PC-9 (cell line): ENCODE data around the gene FAM149A. TPM values are rescaled to one million over a fixed set of nuclear protein-coding genes. Genes with fewer than 3 reads are reported as not detected.

Source experiments
- BruUV-seq: library from RNA; stranded (reverse); fragments of 400-500 nt; replicated peaks from 2 replicates; lab custom pipeline; 2021; lab: Mats Ljungman, UMichigan
- CTCF ChIA-PET: fragments of 300-600 bp; sonication (Branson Sonifier 250); formaldehyde crosslinking; loops from one replicate; lab custom pipeline; 2022; ENCODE audit warnings: antibody characterized with exemption; lab: Charles Lee
- POLR2A ChIA-PET: fragments of 300-600 bp; sonication (Branson Sonifier 250); formaldehyde crosslinking; loops from one replicate; lab custom pipeline; 2022; ENCODE audit warnings: antibody characterized with exemption; ENCODE audit not compliant: unreplicated experiment; lab: Charles Lee
- DNase-seq, 2 experiments: peaks; one replicate each; pipeline versions ENCODE4 v3.0.0 to v3.0.0-alpha.2; 2015 to 2022; ENCODE audit warnings: mixed read lengths in 1 of 2
- H2AFZ ChIP-seq: fragments of 200-600 bp; sonication (generic); 2 replicates; pipeline ENCODE4 v1.8.1; 2017; ENCODE audit warnings: antibody characterized with exemption
- H3F3A ChIP-seq: fragments of 200-600 bp; sonication (generic); 2 replicates; pipeline ENCODE4 v1.8.1; 2017; ENCODE audit warnings: antibody characterized with exemption, mild to moderate bottlenecking, low read depth; ENCODE audit not compliant: insufficient read depth
- H3K27ac ChIP-seq: fragments of 200-600 bp; sonication (generic); 2 replicates; pipeline ENCODE4 v1.6.1; 2016; ENCODE audit warnings: mixed run types
- H3K27me3 ChIP-seq: fragments of 200-600 bp; sonication (generic); 2 replicates; pipeline ENCODE4 v1.6.1; 2016; ENCODE audit warnings: low read depth, mixed run types; ENCODE audit not compliant: insufficient read depth
- H3K36me3 ChIP-seq: fragments of 200-600 bp; sonication (generic); 2 replicates; pipeline ENCODE4 v1.6.1; 2016; ENCODE audit warnings: low read depth, mixed run types
- H3K4me1 ChIP-seq: fragments of 200-600 bp; sonication (generic); replicated peaks from 2 replicates; pipeline ENCODE4 v1.6.1; 2016; ENCODE audit warnings: mixed run types; ENCODE audit not compliant: insufficient read depth
- H3K4me2 ChIP-seq: fragments of 200-600 bp; sonication (generic); 2 replicates; pipeline ENCODE4 v1.6.1; 2017; ENCODE audit warnings: mixed run types
- H3K4me3 ChIP-seq: fragments of 200-600 bp; sonication (generic); 2 replicates; pipeline ENCODE4 v1.6.1; 2016; ENCODE audit warnings: mixed run types
- H3K79me2 ChIP-seq: fragments of 200-600 bp; sonication (generic); 2 replicates; pipeline ENCODE4 v1.6.1; 2017; ENCODE audit warnings: low read depth, mixed run types
- H3K9me2 ChIP-seq: fragments of 200-600 bp; sonication (generic); 2 replicates; pipeline ENCODE4 v1.8.1; 2017; ENCODE audit warnings: mild to moderate bottlenecking; ENCODE audit not compliant: insufficient read depth
- H3K9me3 ChIP-seq: fragments of 200-600 bp; sonication (generic); 2 replicates; pipeline ENCODE4 v1.8.1; 2016; ENCODE audit warnings: low read depth; ENCODE audit not compliant: insufficient read depth
- H4K20me1 ChIP-seq: fragments of 200-600 bp; sonication (generic); 2 replicates; pipeline ENCODE4 v1.8.1; 2017; ENCODE audit not compliant: insufficient read depth
- EZH2 ChIP-seq: fragments of 200-600 bp; sonication (generic); IDR thresholded peaks from 2 replicates; pipeline ENCODE4 v1.8.0; 2017; ENCODE audit warnings: antibody characterized with exemption, low read depth
- intact Hi-C: fragments of 100-400 bp; cut with micrococcal nuclease; formaldehyde crosslinking; loops from one replicate; pipeline ENCODE4 v1.10.0; 2022; ENCODE audit not compliant: unreplicated experiment
- total RNA-seq: library from RNA; stranded (reverse); gene quantifications from 2 replicates; pipeline ENCODE4 v1.2.3, GENCODE V29; 2021
- TF ChIP-seq, protein P1 (sequence below): fragments of 200-600 bp; sonication (generic); conservative IDR thresholded peaks from 2 replicates; pipeline ENCODE4 v1.6.1; 2017; ENCODE audit warnings: mixed run types, antibody characterized with exemption, mild to moderate bottlenecking, moderate library complexity

FAM149A gene
- total RNA-seq, 1 experiment from 2014 or later, result 0.26 TPM

DNA sequence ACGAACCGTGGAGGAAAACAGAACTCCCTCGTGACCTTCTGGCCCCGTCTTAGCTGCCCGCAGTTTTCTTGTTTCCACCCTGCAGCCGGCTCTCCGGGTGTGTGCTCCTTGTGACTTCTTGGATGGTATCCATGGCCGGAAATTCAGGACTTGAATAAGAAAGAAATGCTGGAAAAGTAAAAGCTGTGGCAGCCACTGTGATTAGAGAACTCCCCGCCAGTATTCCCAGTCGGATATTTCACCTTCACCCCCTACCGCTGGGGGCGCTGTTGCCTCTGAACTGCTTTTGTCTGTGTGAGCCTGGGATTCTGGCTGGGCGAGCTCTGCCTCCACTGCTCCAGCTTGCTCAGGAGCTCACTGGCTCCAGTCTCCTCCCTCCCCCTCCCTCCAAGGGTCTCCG lies 45.4 kb downstream of the FAM149A start:
- DNase-seq, result peak in 1 of 2 experiments; percentile 12
- POLR2A ChIA-PET, result no interaction called here
- Histone ChIP-seq H3K79me2 (no peaks in the 10 kb centered on the region), H3K9me2 (no peaks in the 10 kb centered on the region), H3K4me3 (no peak overlapping the region), H3K4me2 (no peak overlapping the region), H4K20me1 (no peaks in the 10 kb centered on the region), H3K4me1 (no peaks in the 10 kb centered on the region), H3K36me3 (no peaks in the 10 kb centered on the region), H2AFZ (no peak overlapping the region), H3K27me3 (peaks cover 8% of the 10 kb centered on the region), H3F3A (no peaks in the 10 kb centered on the region), H3K27ac (no peak overlapping the region), H3K9me3 (no peaks in the 10 kb centered on the region)
- CTCF ChIA-PET, result no interaction called here
- TF ChIP-seq, protein P1, sequence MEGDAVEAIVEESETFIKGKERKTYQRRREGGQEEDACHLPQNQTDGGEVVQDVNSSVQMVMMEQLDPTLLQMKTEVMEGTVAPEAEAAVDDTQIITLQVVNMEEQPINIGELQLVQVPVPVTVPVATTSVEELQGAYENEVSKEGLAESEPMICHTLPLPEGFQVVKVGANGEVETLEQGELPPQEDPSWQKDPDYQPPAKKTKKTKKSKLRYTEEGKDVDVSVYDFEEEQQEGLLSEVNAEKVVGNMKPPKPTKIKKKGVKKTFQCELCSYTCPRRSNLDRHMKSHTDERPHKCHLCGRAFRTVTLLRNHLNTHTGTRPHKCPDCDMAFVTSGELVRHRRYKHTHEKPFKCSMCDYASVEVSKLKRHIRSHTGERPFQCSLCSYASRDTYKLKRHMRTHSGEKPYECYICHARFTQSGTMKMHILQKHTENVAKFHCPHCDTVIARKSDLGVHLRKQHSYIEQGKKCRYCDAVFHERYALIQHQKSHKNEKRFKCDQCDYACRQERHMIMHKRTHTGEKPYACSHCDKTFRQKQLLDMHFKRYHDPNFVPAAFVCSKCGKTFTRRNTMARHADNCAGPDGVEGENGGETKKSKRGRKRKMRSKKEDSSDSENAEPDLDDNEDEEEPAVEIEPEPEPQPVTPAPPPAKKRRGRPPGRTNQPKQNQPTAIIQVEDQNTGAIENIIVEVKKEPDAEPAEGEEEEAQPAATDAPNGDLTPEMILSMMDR, result no peak
- no peak for TF ChIP-seq EZH2
- intact Hi-C loops, result no loop called here
- no TSS peak for BruUV-seq

DNA sequence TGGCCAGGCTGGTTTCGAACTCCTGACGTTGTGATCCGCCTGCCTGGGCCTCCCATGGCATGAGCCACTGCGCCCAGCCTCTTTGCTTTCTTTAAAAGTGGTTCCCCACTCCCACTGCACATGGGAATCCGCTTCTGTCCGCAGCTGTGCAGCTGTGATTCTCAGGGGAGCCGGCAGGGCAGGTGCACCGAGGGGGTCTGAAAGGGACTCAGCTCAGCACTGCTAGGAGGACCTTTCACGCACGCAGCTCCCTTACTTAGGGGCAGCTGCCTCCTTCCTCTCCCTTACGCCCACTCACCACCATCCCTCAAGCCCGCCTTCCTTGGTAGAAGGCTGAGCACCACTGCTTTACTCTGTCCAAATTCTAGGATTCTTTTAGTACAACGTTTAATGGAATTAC lies 46.4 kb downstream of the FAM149A start:
- Histone ChIP-seq H3K27me3 (no peaks in the 10 kb centered on the region; the same call in 1 of the 2 replicates), H4K20me1 (no peaks in the 10 kb centered on the region), H3K79me2 (no peaks in the 10 kb centered on the region), H3K9me3 (no peaks in the 10 kb centered on the region), H3F3A (no peaks in the 10 kb centered on the region), H3K9me2 (no peaks in the 10 kb centered on the region), H3K4me3 (no peak overlapping the region), H3K4me1 (no peaks in the 10 kb centered on the region), H3K4me2 (no peak overlapping the region), H3K27ac (no peak overlapping the region), H2AFZ (no peak overlapping the region), H3K36me3 (no peaks in the 10 kb centered on the region)
- no peak for TF ChIP-seq EZH2
- TF ChIP-seq, protein P1, result no peak
- intact Hi-C loops, result no loop called here
- ChIA-PET CTCF (no interaction called here), POLR2A (no interaction called here)
- no peak for DNase-seq
- BruUV-seq, result no TSS peak

DNA sequence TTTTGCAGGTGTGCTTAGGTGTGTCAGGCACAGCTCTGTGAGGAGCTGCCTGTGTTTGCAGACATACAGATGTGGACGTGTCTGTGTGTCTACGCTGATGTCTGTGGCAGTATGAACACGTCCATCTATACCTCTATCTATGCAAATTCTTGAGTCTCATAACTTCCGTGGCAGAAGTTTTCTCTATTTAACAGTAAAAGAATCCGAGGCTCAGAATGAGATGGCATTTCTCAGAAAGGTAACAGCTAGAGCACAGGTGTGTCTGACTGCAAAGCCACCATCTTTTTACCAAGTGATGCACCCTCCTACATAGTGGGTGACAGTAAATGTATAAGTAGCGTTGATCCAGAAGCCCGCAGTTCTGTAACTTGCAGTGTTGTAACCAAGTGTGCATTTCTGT lies 47.0 kb downstream of the FAM149A start:
- TF ChIP-seq, protein P1, result no peak
- no peak for TF ChIP-seq EZH2
- no peaks in the 10 kb centered on the region for H3K36me3 ChIP-seq
- no peaks in the 10 kb centered on the region for H3K4me1 ChIP-seq
- no peaks in the 10 kb centered on the region for H3F3A ChIP-seq
- H3K4me3 ChIP-seq, result no peak overlapping the region
- no peaks in the 10 kb centered on the region for H3K79me2 ChIP-seq
- CTCF ChIA-PET, result no interaction called here
- POLR2A ChIA-PET, result no interaction called here
- H4K20me1 ChIP-seq, result no peaks in the 10 kb centered on the region
- H3K4me2 ChIP-seq, result no peak overlapping the region
- H3K27ac ChIP-seq, result no peak overlapping the region
- no TSS peak for BruUV-seq
- H3K9me2 ChIP-seq, result no peaks in the 10 kb centered on the region
- DNase-seq, result no peak
- no peaks in the 10 kb centered on the region for H3K9me3 ChIP-seq
- H3K27me3 ChIP-seq, result no peaks in the 10 kb centered on the region
- intact Hi-C loops, result no loop called here
- no peak overlapping the region for H2AFZ ChIP-seq
